Skeletal muscle satellite cell (primary cell): ENCODE measurements around the gene LY9.

ENCODE experiments used
- H3K27me3 ChIP-seq: 2 replicates; pipeline ENCODE4 v1.7.0; 2013; ENCODE audit warnings: low read length; ENCODE audit not compliant: control insufficient read depth, insufficient read depth
- H3K36me3 ChIP-seq: 2 replicates; pipeline ENCODE4 v1.7.0; 2013; ENCODE audit warnings: mild to moderate bottlenecking, control low read depth, low read length; ENCODE audit not compliant: insufficient read depth
- H3K4me1 ChIP-seq: 2 replicates; pipeline ENCODE4 v1.7.0; 2013; ENCODE audit warnings: low read length; ENCODE audit not compliant: control insufficient read depth, insufficient read depth
- H3K4me2 ChIP-seq: 2 replicates; pipeline ENCODE4 v1.7.0; 2013; ENCODE audit warnings: mild to moderate bottlenecking, low read length
- H3K4me3 ChIP-seq: 2 replicates; pipeline ENCODE4 v1.7.0; 2013; ENCODE audit warnings: low read length
- H3K9ac ChIP-seq: 2 replicates; pipeline ENCODE4 v1.7.0; 2013; ENCODE audit warnings: mild to moderate bottlenecking, low read depth, low read length, moderate library complexity
- H3K9me3 ChIP-seq: replicated peaks from 2 replicates; pipeline ENCODE4 v1.7.0; 2013; ENCODE audit warnings: mild to moderate bottlenecking, control low read depth, low read length

The LY9 gene

GRCh38 chr1:160841079-160841478 is 45.1 kb downstream of the LY9 start:
- H3K4me2 ChIP-seq = no peak overlapping the region
- no peaks in the 10 kb centered on the region for H3K4me1 ChIP-seq
- H3K9me3 ChIP-seq = no peaks in the 10 kb centered on the region
- no peak overlapping the region for H3K9ac ChIP-seq
- H3K4me3 ChIP-seq = no peak overlapping the region
- H3K27me3 ChIP-seq = peaks cover 12% of the 10 kb centered on the region
- no peaks in the 10 kb centered on the region for H3K36me3 ChIP-seq

- Histone ChIP-seq H3K36me3 (no peaks in the 10 kb centered on the region), H3K4me2 (no peak overlapping the region), H3K4me3 (no peak overlapping the region), H3K9ac (no peak overlapping the region), H3K9me3 (no peaks in the 10 kb centered on the region), H3K4me1 (no peaks in the 10 kb centered on the region), H3K27me3 (peaks cover 3% of the 10 kb centered on the region)
Measured at GRCh38 chr1:160844447-160845232, 48.7 kb downstream of the LY9 start.

- Histone ChIP-seq H3K4me1 (no peaks in the 10 kb centered on the region), H3K9me3 (no peaks in the 10 kb centered on the region)
Measured at GRCh38 chr1:160846281-160846680, 50.3 kb downstream of the LY9 start.

GRCh38 chr1:160850541-160850940 is 54.6 kb downstream of the LY9 start:
- Histone ChIP-seq H3K4me2 (no peak overlapping the region), H3K4me1 (no peaks in the 10 kb centered on the region), H3K4me3 (no peak overlapping the region), H3K27me3 (no peaks in the 10 kb centered on the region), H3K9ac (no peak overlapping the region), H3K36me3 (no peaks in the 10 kb centered on the region), H3K9me3 (no peaks in the 10 kb centered on the region)

More at GRCh38 chr1:160846281-160846680, 50.3 kb downstream of the LY9 start:
- no peak overlapping the region for H3K9ac ChIP-seq
- H3K4me2 ChIP-seq = no peak overlapping the region
- H3K27me3 ChIP-seq = peaks cover under 1% of the 10 kb centered on the region
- no peak overlapping the region for H3K4me3 ChIP-seq
- no peaks in the 10 kb centered on the region for H3K36me3 ChIP-seq

GRCh38 chr1:160850993-160851392 is 55.0 kb downstream of the LY9 start:
- Histone ChIP-seq H3K36me3 (no peaks in the 10 kb centered on the region), H3K9ac (no peak overlapping the region), H3K4me1 (no peaks in the 10 kb centered on the region)

GRCh38 chr1:160853014-160853413 is 57.0 kb downstream of the LY9 start:
- H3K4me3 ChIP-seq = no peak overlapping the region
- H3K4me2 ChIP-seq = no peak overlapping the region
- H3K27me3 ChIP-seq = no peaks in the 10 kb centered on the region
- no peaks in the 10 kb centered on the region for H3K36me3 ChIP-seq
- H3K9ac ChIP-seq = no peak overlapping the region
- H3K4me1 ChIP-seq = no peaks in the 10 kb centered on the region
- H3K9me3 ChIP-seq = no peaks in the 10 kb centered on the region

More at GRCh38 chr1:160850993-160851392, 55.0 kb downstream of the LY9 start:
- H3K27me3 ChIP-seq = no peaks in the 10 kb centered on the region
- H3K4me3 ChIP-seq = no peak overlapping the region
- H3K4me2 ChIP-seq = no peak overlapping the region
- H3K9me3 ChIP-seq = no peaks in the 10 kb centered on the region

- Histone ChIP-seq H3K4me1 (no peaks in the 10 kb centered on the region), H3K4me3 (no peak overlapping the region), H3K27me3 (no peaks in the 10 kb centered on the region), H3K9ac (no peak overlapping the region), H3K9me3 (no peaks in the 10 kb centered on the region), H3K4me2 (no peak overlapping the region), H3K36me3 (no peaks in the 10 kb centered on the region)
Measured at GRCh38 chr1:160853754-160854153, 57.8 kb downstream of the LY9 start.

- H3K4me1 ChIP-seq = no peaks in the 10 kb centered on the region
- no peak overlapping the region for H3K9ac ChIP-seq
- no peaks in the 10 kb centered on the region for H3K9me3 ChIP-seq
- H3K27me3 ChIP-seq = no peaks in the 10 kb centered on the region
- no peak overlapping the region for H3K4me3 ChIP-seq
- H3K36me3 ChIP-seq = no peaks in the 10 kb centered on the region
- no peak overlapping the region for H3K4me2 ChIP-seq
Measured at GRCh38 chr1:160855181-160855981, 59.4 kb downstream of the LY9 start.

GRCh38 chr1:160858097-160858496 is 62.1 kb downstream of the LY9 start:
- H3K27me3 ChIP-seq = no peaks in the 10 kb centered on the region
- H3K4me1 ChIP-seq = no peaks in the 10 kb centered on the region
- H3K4me2 ChIP-seq = no peak overlapping the region
- H3K4me3 ChIP-seq = no peak overlapping the region
- no peaks in the 10 kb centered on the region for H3K9me3 ChIP-seq
- H3K36me3 ChIP-seq = no peaks in the 10 kb centered on the region
- H3K9ac ChIP-seq = no peak overlapping the region

- Histone ChIP-seq H3K4me3 (no peak overlapping the region), H3K4me1 (no peaks in the 10 kb centered on the region), H3K27me3 (no peaks in the 10 kb centered on the region), H3K9me3 (no peaks in the 10 kb centered on the region), H3K9ac (no peak overlapping the region), H3K4me2 (no peak overlapping the region), H3K36me3 (no peaks in the 10 kb centered on the region)
Measured at GRCh38 chr1:160858507-160858906, 62.5 kb downstream of the LY9 start.

GRCh38 chr1:160859166-160859565 is 63.2 kb downstream of the LY9 start:
- H3K4me2 ChIP-seq = no peak overlapping the region
- H3K27me3 ChIP-seq = no peaks in the 10 kb centered on the region
- H3K4me3 ChIP-seq = no peak overlapping the region
- H3K4me1 ChIP-seq = no peaks in the 10 kb centered on the region
- no peaks in the 10 kb centered on the region for H3K9me3 ChIP-seq
- H3K9ac ChIP-seq = no peak overlapping the region
- no peaks in the 10 kb centered on the region for H3K36me3 ChIP-seq
